Measurements from ENCODE around the gene AXIN1. TPM values are rescaled to one million over a fixed set of nuclear protein-coding genes. Genes with fewer than 3 reads are reported as not detected.

Gene AXIN1
- total and polyA plus RNA-seq, 2 of the 8 experiments (the other 6 are each of a cell fraction or from before 2014, with no cell fraction given): 12.5 to 41.9 TPM

- TF ChIP-seq, protein P1, sequence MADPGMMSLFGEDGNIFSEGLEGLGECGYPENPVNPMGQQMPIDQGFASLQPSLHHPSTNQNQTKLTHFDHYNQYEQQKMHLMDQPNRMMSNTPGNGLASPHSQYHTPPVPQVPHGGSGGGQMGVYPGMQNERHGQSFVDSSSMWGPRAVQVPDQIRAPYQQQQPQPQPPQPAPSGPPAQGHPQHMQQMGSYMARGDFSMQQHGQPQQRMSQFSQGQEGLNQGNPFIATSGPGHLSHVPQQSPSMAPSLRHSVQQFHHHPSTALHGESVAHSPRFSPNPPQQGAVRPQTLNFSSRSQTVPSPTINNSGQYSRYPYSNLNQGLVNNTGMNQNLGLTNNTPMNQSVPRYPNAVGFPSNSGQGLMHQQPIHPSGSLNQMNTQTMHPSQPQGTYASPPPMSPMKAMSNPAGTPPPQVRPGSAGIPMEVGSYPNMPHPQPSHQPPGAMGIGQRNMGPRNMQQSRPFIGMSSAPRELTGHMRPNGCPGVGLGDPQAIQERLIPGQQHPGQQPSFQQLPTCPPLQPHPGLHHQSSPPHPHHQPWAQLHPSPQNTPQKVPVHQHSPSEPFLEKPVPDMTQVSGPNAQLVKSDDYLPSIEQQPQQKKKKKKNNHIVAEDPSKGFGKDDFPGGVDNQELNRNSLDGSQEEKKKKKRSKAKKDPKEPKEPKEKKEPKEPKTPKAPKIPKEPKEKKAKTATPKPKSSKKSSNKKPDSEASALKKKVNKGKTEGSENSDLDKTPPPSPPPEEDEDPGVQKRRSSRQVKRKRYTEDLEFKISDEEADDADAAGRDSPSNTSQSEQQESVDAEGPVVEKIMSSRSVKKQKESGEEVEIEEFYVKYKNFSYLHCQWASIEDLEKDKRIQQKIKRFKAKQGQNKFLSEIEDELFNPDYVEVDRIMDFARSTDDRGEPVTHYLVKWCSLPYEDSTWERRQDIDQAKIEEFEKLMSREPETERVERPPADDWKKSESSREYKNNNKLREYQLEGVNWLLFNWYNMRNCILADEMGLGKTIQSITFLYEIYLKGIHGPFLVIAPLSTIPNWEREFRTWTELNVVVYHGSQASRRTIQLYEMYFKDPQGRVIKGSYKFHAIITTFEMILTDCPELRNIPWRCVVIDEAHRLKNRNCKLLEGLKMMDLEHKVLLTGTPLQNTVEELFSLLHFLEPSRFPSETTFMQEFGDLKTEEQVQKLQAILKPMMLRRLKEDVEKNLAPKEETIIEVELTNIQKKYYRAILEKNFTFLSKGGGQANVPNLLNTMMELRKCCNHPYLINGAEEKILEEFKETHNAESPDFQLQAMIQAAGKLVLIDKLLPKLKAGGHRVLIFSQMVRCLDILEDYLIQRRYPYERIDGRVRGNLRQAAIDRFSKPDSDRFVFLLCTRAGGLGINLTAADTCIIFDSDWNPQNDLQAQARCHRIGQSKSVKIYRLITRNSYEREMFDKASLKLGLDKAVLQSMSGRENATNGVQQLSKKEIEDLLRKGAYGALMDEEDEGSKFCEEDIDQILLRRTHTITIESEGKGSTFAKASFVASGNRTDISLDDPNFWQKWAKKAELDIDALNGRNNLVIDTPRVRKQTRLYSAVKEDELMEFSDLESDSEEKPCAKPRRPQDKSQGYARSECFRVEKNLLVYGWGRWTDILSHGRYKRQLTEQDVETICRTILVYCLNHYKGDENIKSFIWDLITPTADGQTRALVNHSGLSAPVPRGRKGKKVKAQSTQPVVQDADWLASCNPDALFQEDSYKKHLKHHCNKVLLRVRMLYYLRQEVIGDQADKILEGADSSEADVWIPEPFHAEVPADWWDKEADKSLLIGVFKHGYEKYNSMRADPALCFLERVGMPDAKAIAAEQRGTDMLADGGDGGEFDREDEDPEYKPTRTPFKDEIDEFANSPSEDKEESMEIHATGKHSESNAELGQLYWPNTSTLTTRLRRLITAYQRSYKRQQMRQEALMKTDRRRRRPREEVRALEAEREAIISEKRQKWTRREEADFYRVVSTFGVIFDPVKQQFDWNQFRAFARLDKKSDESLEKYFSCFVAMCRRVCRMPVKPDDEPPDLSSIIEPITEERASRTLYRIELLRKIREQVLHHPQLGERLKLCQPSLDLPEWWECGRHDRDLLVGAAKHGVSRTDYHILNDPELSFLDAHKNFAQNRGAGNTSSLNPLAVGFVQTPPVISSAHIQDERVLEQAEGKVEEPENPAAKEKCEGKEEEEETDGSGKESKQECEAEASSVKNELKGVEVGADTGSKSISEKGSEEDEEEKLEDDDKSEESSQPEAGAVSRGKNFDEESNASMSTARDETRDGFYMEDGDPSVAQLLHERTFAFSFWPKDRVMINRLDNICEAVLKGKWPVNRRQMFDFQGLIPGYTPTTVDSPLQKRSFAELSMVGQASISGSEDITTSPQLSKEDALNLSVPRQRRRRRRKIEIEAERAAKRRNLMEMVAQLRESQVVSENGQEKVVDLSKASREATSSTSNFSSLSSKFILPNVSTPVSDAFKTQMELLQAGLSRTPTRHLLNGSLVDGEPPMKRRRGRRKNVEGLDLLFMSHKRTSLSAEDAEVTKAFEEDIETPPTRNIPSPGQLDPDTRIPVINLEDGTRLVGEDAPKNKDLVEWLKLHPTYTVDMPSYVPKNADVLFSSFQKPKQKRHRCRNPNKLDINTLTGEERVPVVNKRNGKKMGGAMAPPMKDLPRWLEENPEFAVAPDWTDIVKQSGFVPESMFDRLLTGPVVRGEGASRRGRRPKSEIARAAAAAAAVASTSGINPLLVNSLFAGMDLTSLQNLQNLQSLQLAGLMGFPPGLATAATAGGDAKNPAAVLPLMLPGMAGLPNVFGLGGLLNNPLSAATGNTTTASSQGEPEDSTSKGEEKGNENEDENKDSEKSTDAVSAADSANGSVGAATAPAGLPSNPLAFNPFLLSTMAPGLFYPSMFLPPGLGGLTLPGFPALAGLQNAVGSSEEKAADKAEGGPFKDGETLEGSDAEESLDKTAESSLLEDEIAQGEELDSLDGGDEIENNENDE (IDR thresholded peaks at IDR 0.05; ENCODE audit: insufficient replicate concordance, low read length): no peak
- TF ChIP-seq POLR2A (IDR thresholded peaks at IDR 0.05; ENCODE audit: control extremely low read depth in 1 of 2, low read depth in 2 of 2, low read length in 2 of 2): peak in 1 of 2 experiments; percentile 61; a peak in 1 of 3 replicates
- no peak for TF ChIP-seq FOSL1 (IDR thresholded peaks at IDR 0.05; ENCODE audit: insufficient read depth, low read depth, low read length)
- TF ChIP-seq POLR2AphosphoS5 (IDR thresholded peaks at IDR 0.05; ENCODE audit: low read depth, low read length): peak; percentile 56
- TF ChIP-seq MAFK (IDR thresholded peaks at IDR 0.05; ENCODE audit: low read depth, low read length): no peak
- no peak for TF ChIP-seq CHD1 (IDR thresholded peaks at IDR 0.05; ENCODE audit: low read depth, low read length)
- peak; percentile 66 for TF ChIP-seq TAF1 (IDR thresholded peaks at IDR 0.05; ENCODE audit: low read depth, low read length)
- TF ChIP-seq JUND (IDR thresholded peaks at IDR 0.05; ENCODE audit: low read length): no peak
- TF ChIP-seq TEAD4 (IDR thresholded peaks at IDR 0.05; ENCODE audit: low read depth, low read length): no peak
- peak; percentile 77 for TF ChIP-seq PHF8 (conservative IDR thresholded peaks at IDR 0.05; ENCODE audit: low read depth, low read length)
- TF ChIP-seq SRF (IDR thresholded peaks at IDR 0.05; ENCODE audit: low read depth, low read length): no peak
- peak; percentile 48 for TF ChIP-seq TAF7 (optimal IDR thresholded peaks at IDR 0.05; ENCODE audit: borderline replicate concordance, low read depth, low read length)
Measured at GRCh38 chr16:397135-397661, 44.7 kb upstream of the AXIN1 start, which contains the start of gene NME4 (continued).
